Urinary bladder (tissue), 4 donors: Measurements from ENCODE around the gene ORAI3. TPM values are rescaled to one million over a fixed set of nuclear protein-coding genes. Genes with fewer than 3 reads are reported as not detected.

Experiments used
- DNase-seq: peaks from one replicate; pipeline ENCODE4 v3.0.0-alpha.2; 2015; ENCODE audit errors: extremely low spot score
- H3K27ac ChIP-seq: one replicate; pipeline ENCODE4 v1.5.1; 2013; ENCODE audit warnings: low read depth, mild to moderate bottlenecking, moderate library complexity
- H3K36me3 ChIP-seq: one replicate; pipeline ENCODE4 v1.6.1; 2013; ENCODE audit warnings: mild to moderate bottlenecking, moderate library complexity; ENCODE audit not compliant: insufficient read depth
- H3K4me1 ChIP-seq: one replicate; pipeline ENCODE4 v1.6.1; 2013; ENCODE audit warnings: mild to moderate bottlenecking, moderate library complexity; ENCODE audit not compliant: insufficient read depth
- H3K4me3 ChIP-seq: one replicate; pipeline ENCODE4 v1.5.1; 2013; ENCODE audit warnings: low read depth, low read length
- WGBS: extraction: QIAGEN DNeasy Blood & Tissue Kit; methylation state at CpG from one replicate; pipeline ENCODE4 v1.1.7; 2013; 5-methylcytosine and 5-hydroxymethylcytosine counted together
- polyA plus RNA-seq: library from polyadenylated mRNA; stranded (reverse); fragments of 200-250 nt; gene quantifications from one replicate; pipeline ENCODE4 v1.2.3, GENCODE V29; 2013
- total RNA-seq: library from RNA; depleted of rRNA; stranded (reverse); fragments of >200 nt; gene quantifications from one replicate; pipeline ENCODE4 v1.2.3, GENCODE V29; 2014
- donor health status: healthy with polysubstance abuse.
- donor health status: healthy.

ORAI3 gene
- total and polyA plus RNA-seq, 2 donors = 16.7 to 39.7 TPM

GRCh38 chr16:30961384-30961783 lies 12.5 kb downstream of the ORAI3 start:
- H3K4me1 ChIP-seq = peaks cover 5% of the 10 kb centered on the region
- no peak overlapping the region for H3K4me3 ChIP-seq
- no peak for DNase-seq
- H3K36me3 ChIP-seq = peaks cover 2% of the 10 kb centered on the region
- whole genome bisulfite sequencing = 94% methylated on average over 11 of the region's 11 CpGs
- no peak overlapping the region for H3K27ac ChIP-seq

- H3K36me3 ChIP-seq = peaks cover 2% of the 10 kb centered on the region
- no peak overlapping the region for H3K4me3 ChIP-seq
- no peak overlapping the region for H3K27ac ChIP-seq
- WGBS = 92% methylated on average over 18 of the region's 18 CpGs
- H3K4me1 ChIP-seq = no peaks in the 10 kb centered on the region
- DNase-seq = no peak
Measured at GRCh38 chr16:30963925-30964511, 15.2 kb downstream of the ORAI3 start.

GRCh38 chr16:30964574-30965226 lies 15.8 kb downstream of the ORAI3 start:
- Histone ChIP-seq H3K36me3 (peaks cover 2% of the 10 kb centered on the region), H3K27ac (no peak overlapping the region), H3K4me3 (no peak overlapping the region), H3K4me1 (no peaks in the 10 kb centered on the region)
- WGBS = 89% methylated on average over 33 of the region's 33 CpGs
- no peak for DNase-seq

GRCh38 chr16:30965436-30965835 lies 16.6 kb downstream of the ORAI3 start:
- H3K4me3 ChIP-seq = no peak overlapping the region
- no peak for DNase-seq
- 87% methylated on average over 15 of the region's 15 CpGs for WGBS
- H3K36me3 ChIP-seq = peaks cover 2% of the 10 kb centered on the region
- no peaks in the 10 kb centered on the region for H3K4me1 ChIP-seq
- H3K27ac ChIP-seq = no peak overlapping the region

- H3K4me1 ChIP-seq = no peaks in the 10 kb centered on the region
Measured at GRCh38 chr16:30966033-30966619, 17.3 kb downstream of the ORAI3 start.

GRCh38 chr16:30967795-30968194 lies 18.9 kb downstream of the ORAI3 start:
- no peak for DNase-seq
- no peak overlapping the region for H3K4me3 ChIP-seq
- WGBS = 93% methylated on average over 4 of the region's 4 CpGs
- no peaks in the 10 kb centered on the region for H3K4me1 ChIP-seq
- no peak overlapping the region for H3K27ac ChIP-seq
- H3K36me3 ChIP-seq = peaks cover 4% of the 10 kb centered on the region

More at GRCh38 chr16:30966033-30966619, 17.3 kb downstream of the ORAI3 start:
- H3K36me3 ChIP-seq = peaks cover 4% of the 10 kb centered on the region
- H3K27ac ChIP-seq = no peak overlapping the region
- H3K4me3 ChIP-seq = no peak overlapping the region
- no peak for DNase-seq
- WGBS = 93% methylated on average over 19 of the region's 19 CpGs

- no peak for DNase-seq
- Histone ChIP-seq H3K4me1 (no peaks in the 10 kb centered on the region), H3K27ac (no peak overlapping the region), H3K4me3 (no peak overlapping the region), H3K36me3 (peaks cover 4% of the 10 kb centered on the region)
- WGBS = 95% methylated on average over 19 of the region's 19 CpGs
Measured at GRCh38 chr16:30969246-30969842, 20.5 kb downstream of the ORAI3 start.

- Histone ChIP-seq H3K27ac (no peak overlapping the region), H3K36me3 (peaks cover 2% of the 10 kb centered on the region), H3K4me1 (no peaks in the 10 kb centered on the region), H3K4me3 (no peak overlapping the region)
- WGBS = 94% methylated on average over 14 of the region's 14 CpGs
- no peak for DNase-seq
Measured at GRCh38 chr16:30971298-30971697, 22.4 kb downstream of the ORAI3 start.

GRCh38 chr16:30972872-30973271 lies 24.0 kb downstream of the ORAI3 start:
- Histone ChIP-seq H3K27ac (no peak overlapping the region), H3K4me1 (no peaks in the 10 kb centered on the region), H3K4me3 (no peak overlapping the region), H3K36me3 (peaks cover 2% of the 10 kb centered on the region)
- DNase-seq = no peak
- 85% methylated on average over 7 of the region's 7 CpGs for WGBS

GRCh38 chr16:30974348-30974747 lies 25.5 kb downstream of the ORAI3 start:
- no peak overlapping the region for H3K27ac ChIP-seq
- no peak for DNase-seq
- 96% methylated on average over 6 of the region's 6 CpGs for WGBS
- no peaks in the 10 kb centered on the region for H3K4me1 ChIP-seq
- H3K36me3 ChIP-seq = peaks cover 3% of the 10 kb centered on the region
- H3K4me3 ChIP-seq = no peak overlapping the region

- Histone ChIP-seq H3K4me1 (no peaks in the 10 kb centered on the region), H3K36me3 (peaks cover 11% of the 10 kb centered on the region), H3K27ac (no peak overlapping the region), H3K4me3 (no peak overlapping the region)
- 96% methylated on average over 4 of the region's 4 CpGs for whole genome bisulfite sequencing
- no peak for DNase-seq
Measured at GRCh38 chr16:30976486-30976885, 27.6 kb downstream of the ORAI3 start.

- Histone ChIP-seq H3K27ac (no peak overlapping the region), H3K36me3 (peaks cover 12% of the 10 kb centered on the region), H3K4me3 (no peak overlapping the region), H3K4me1 (no peaks in the 10 kb centered on the region)
- 86% methylated on average over 17 of the region's 17 CpGs for WGBS
- no peak for DNase-seq
Measured at GRCh38 chr16:30977502-30977901, 28.6 kb downstream of the ORAI3 start.

GRCh38 chr16:30979170-30980022 lies 30.5 kb downstream of the ORAI3 start:
- Histone ChIP-seq H3K4me1 (no peaks in the 10 kb centered on the region), H3K27ac (no peak overlapping the region), H3K36me3 (peaks cover 17% of the 10 kb centered on the region), H3K4me3 (no peak overlapping the region)
- WGBS = 92% methylated on average over 62 of the region's 62 CpGs
- no peak for DNase-seq
